Measurements from ENCODE around the gene ROBO1. TPM values are rescaled to one million over a fixed set of nuclear protein-coding genes. Genes with fewer than 3 reads are reported as not detected.

The ROBO1 gene
- total RNA-seq, 1 donor, result 69.8 TPM

- Histone ChIP-seq H3K79me2 (ENCODE audit: insufficient read depth, low read length) (no peaks in the 10 kb centered on the region), H4K20me1 (ENCODE audit: insufficient read depth, low read length) (no peaks in the 10 kb centered on the region), H3K36me3 (ENCODE audit: insufficient read depth, low read length) (no peaks in the 10 kb centered on the region), H3K27me3 (ENCODE audit: insufficient read depth, low read length) (no peaks in the 10 kb centered on the region), H3K27ac (ENCODE audit: low read depth, low read length) (peak overlapping the region; percentile 77), H3K4me2 (ENCODE audit: insufficient read depth, low read length) (peak overlapping the region; percentile 61), H3K4me1 (ENCODE audit: insufficient read depth, low read length) (peaks cover 20% of the 10 kb centered on the region), H3K4me3 (ENCODE audit: insufficient read depth, low read length) (peak overlapping the region; percentile 33), H2AFZ (ENCODE audit: low read length) (peak overlapping the region; percentile 71), H3K9me3 (ENCODE audit: low read depth, low read length) (no peaks in the 10 kb centered on the region)
- DNase-seq (ENCODE audit: insufficient read length, low spot score, missing footprints), result no peak
- TF ChIP-seq CTCF (IDR thresholded peaks at IDR 0.05; ENCODE audit: extremely low read depth, low read depth, low read length), result no peak
Measured at GRCh38 chr3:79366414-79366813, 401.4 kb downstream of the ROBO1 start.

- no peak overlapping the region for H3K4me2 ChIP-seq (ENCODE audit: insufficient read depth, low read length)
- no peaks in the 10 kb centered on the region for H3K36me3 ChIP-seq (ENCODE audit: insufficient read depth, low read length)
- H3K4me3 ChIP-seq (ENCODE audit: insufficient read depth, low read length), result no peak overlapping the region
- no peak overlapping the region for H3K27ac ChIP-seq (ENCODE audit: low read depth, low read length)
- H3K27me3 ChIP-seq (ENCODE audit: insufficient read depth, low read length), result no peaks in the 10 kb centered on the region
- H3K4me1 ChIP-seq (ENCODE audit: insufficient read depth, low read length), result peaks cover 20% of the 10 kb centered on the region
- no peak overlapping the region for H2AFZ ChIP-seq (ENCODE audit: low read length)
- H4K20me1 ChIP-seq (ENCODE audit: insufficient read depth, low read length), result no peaks in the 10 kb centered on the region
- TF ChIP-seq CTCF (IDR thresholded peaks at IDR 0.05; ENCODE audit: extremely low read depth, low read depth, low read length), result no peak
- no peak for DNase-seq (ENCODE audit: insufficient read length, low spot score, missing footprints)
- no peaks in the 10 kb centered on the region for H3K79me2 ChIP-seq (ENCODE audit: insufficient read depth, low read length)
- no peaks in the 10 kb centered on the region for H3K9me3 ChIP-seq (ENCODE audit: low read depth, low read length)
Measured at GRCh38 chr3:79364784-79365183, 403.0 kb downstream of the ROBO1 start.

- Histone ChIP-seq H3K79me2 (ENCODE audit: insufficient read depth, low read length) (no peaks in the 10 kb centered on the region), H3K9me3 (ENCODE audit: low read depth, low read length) (no peaks in the 10 kb centered on the region), H3K36me3 (ENCODE audit: insufficient read depth, low read length) (no peaks in the 10 kb centered on the region), H2AFZ (ENCODE audit: low read length) (no peak overlapping the region), H3K4me2 (ENCODE audit: insufficient read depth, low read length) (no peak overlapping the region), H3K4me3 (ENCODE audit: insufficient read depth, low read length) (no peak overlapping the region), H4K20me1 (ENCODE audit: insufficient read depth, low read length) (no peaks in the 10 kb centered on the region), H3K27ac (ENCODE audit: low read depth, low read length) (no peak overlapping the region), H3K27me3 (ENCODE audit: insufficient read depth, low read length) (no peaks in the 10 kb centered on the region), H3K4me1 (ENCODE audit: insufficient read depth, low read length) (peaks cover 20% of the 10 kb centered on the region)
- no peak for DNase-seq (ENCODE audit: insufficient read length, low spot score, missing footprints)
- no peak for TF ChIP-seq CTCF (IDR thresholded peaks at IDR 0.05; ENCODE audit: extremely low read depth, low read depth, low read length)
Measured at GRCh38 chr3:79362571-79363270, 405.1 kb downstream of the ROBO1 start.

DNA sequence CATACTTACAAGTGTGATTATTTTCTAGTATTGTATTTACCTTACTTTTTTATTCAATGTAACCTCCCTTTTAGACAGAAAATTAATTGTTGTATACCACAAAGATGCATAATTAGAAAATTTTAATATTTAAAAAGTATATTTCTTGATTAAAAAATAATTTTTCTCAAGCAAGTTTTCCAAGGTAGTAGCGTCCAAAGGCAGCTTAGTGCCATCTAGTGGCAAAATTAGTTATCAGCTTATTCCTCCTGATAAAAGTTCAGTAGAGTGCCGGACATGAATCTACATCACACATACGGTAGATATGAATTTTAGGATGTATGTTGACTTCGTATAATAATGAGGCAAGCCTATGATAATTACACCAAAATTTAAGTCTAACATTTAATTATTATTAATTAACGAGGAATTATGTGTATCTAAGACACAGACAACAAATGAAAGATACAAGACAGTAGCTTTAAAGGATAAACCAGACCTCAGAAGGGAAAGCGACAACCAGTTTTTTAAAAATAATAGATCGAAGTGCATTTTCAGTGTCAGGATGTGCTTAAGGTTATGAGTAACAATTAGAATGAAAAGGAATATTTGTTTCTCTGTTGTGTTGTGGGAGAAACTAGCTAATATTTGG, 405.9 kb downstream of the ROBO1 start:
- H3K27me3 ChIP-seq (ENCODE audit: insufficient read depth, low read length), result no peaks in the 10 kb centered on the region
- H4K20me1 ChIP-seq (ENCODE audit: insufficient read depth, low read length), result no peaks in the 10 kb centered on the region
- TF ChIP-seq CTCF (IDR thresholded peaks at IDR 0.05; ENCODE audit: extremely low read depth, low read depth, low read length), result peak; percentile 83
- H3K4me2 ChIP-seq (ENCODE audit: insufficient read depth, low read length), result peak overlapping the region; percentile 16
- DNase-seq (ENCODE audit: insufficient read length, low spot score, missing footprints), result no peak
- no peaks in the 10 kb centered on the region for H3K79me2 ChIP-seq (ENCODE audit: insufficient read depth, low read length)
- no peaks in the 10 kb centered on the region for H3K36me3 ChIP-seq (ENCODE audit: insufficient read depth, low read length)
- no peak overlapping the region for H3K4me3 ChIP-seq (ENCODE audit: insufficient read depth, low read length)
- H2AFZ ChIP-seq (ENCODE audit: low read length), result no peak overlapping the region
- no peaks in the 10 kb centered on the region for H3K9me3 ChIP-seq (ENCODE audit: low read depth, low read length)
- peaks cover 11% of the 10 kb centered on the region for H3K4me1 ChIP-seq (ENCODE audit: insufficient read depth, low read length)
- no peak overlapping the region for H3K27ac ChIP-seq (ENCODE audit: low read depth, low read length)
